ENCODE results near the gene PCNX3.
A peak's percentile ranks its signal among the peaks of the same experiment; 100 is the strongest.

Gene PCNX3

DNA sequence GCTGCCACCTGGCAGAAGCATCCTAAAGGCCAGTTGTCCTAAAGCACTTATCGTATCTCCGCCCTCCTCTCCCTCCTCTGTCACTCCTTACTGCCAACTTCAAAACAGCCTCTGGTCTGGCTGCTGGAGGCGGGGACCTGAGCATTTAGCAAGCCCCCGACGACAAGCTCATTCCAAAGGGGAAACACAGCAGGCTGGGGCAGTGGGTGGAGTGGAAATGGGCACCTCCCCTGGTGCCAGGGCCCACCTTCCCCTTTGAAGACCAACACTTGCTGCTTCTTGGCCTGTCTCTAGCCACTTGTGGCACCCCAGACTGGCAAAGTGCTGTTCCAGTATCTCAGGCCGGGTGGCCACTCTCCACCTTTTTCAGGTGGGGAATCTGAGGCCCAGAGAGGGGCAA, 5.2 kb upstream of the PCNX3 start:
- TF ChIP-seq, protein P1, sequence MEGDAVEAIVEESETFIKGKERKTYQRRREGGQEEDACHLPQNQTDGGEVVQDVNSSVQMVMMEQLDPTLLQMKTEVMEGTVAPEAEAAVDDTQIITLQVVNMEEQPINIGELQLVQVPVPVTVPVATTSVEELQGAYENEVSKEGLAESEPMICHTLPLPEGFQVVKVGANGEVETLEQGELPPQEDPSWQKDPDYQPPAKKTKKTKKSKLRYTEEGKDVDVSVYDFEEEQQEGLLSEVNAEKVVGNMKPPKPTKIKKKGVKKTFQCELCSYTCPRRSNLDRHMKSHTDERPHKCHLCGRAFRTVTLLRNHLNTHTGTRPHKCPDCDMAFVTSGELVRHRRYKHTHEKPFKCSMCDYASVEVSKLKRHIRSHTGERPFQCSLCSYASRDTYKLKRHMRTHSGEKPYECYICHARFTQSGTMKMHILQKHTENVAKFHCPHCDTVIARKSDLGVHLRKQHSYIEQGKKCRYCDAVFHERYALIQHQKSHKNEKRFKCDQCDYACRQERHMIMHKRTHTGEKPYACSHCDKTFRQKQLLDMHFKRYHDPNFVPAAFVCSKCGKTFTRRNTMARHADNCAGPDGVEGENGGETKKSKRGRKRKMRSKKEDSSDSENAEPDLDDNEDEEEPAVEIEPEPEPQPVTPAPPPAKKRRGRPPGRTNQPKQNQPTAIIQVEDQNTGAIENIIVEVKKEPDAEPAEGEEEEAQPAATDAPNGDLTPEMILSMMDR (IDR thresholded peaks at IDR 0.05; ENCODE audit: low read length, missing control alignments) = no peak
- peak overlapping the region; percentile 91 for H3K4me3 ChIP-seq (replicated peaks; ENCODE audit: low read depth, low read length)
- no peak for DNase-seq (ENCODE audit: low read depth)

DNA sequence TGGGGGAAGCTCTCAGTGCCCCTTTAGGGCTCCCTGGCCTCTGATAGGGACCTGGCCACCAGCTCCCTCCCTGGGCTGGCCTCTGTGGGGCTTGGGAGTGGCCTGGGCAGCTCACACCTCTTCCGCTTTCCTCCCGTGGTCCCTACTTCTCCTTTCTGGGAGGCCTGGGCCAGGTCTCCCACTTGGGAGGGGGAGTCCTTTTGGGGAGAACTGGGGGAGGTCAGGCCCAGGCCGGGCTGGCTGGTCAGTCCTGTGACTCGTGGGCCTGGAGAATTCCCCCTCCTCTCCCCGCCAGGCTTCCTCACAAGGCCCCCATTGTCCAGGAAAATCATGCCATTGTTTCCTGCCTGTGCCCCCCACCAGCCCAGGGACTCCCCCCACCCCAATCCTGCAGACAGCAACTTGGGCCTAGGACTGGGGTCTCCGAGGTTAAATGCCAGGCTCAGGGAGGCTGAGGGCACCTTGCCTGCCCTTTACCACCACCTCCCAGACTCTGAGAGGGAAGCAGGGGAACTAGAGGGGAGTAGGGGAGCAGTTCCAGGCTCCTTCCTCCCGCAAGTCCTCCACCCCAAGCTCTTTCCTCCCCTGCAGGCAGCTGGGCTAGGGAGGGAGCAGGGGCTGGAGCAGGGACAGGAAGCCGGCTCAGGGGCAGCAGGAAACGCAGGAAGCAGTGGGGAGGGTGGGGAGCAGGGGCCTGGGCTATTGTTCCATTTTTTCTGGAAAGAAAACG, 4.4 kb upstream of the PCNX3 start:
- peak; percentile 53 for DNase-seq (ENCODE audit: low read depth)
- TF ChIP-seq, protein P1 (IDR thresholded peaks at IDR 0.05; ENCODE audit: low read length, missing control alignments) = no peak
- H3K4me3 ChIP-seq (replicated peaks; ENCODE audit: low read depth, low read length) = peak overlapping the region; percentile 91

DNA sequence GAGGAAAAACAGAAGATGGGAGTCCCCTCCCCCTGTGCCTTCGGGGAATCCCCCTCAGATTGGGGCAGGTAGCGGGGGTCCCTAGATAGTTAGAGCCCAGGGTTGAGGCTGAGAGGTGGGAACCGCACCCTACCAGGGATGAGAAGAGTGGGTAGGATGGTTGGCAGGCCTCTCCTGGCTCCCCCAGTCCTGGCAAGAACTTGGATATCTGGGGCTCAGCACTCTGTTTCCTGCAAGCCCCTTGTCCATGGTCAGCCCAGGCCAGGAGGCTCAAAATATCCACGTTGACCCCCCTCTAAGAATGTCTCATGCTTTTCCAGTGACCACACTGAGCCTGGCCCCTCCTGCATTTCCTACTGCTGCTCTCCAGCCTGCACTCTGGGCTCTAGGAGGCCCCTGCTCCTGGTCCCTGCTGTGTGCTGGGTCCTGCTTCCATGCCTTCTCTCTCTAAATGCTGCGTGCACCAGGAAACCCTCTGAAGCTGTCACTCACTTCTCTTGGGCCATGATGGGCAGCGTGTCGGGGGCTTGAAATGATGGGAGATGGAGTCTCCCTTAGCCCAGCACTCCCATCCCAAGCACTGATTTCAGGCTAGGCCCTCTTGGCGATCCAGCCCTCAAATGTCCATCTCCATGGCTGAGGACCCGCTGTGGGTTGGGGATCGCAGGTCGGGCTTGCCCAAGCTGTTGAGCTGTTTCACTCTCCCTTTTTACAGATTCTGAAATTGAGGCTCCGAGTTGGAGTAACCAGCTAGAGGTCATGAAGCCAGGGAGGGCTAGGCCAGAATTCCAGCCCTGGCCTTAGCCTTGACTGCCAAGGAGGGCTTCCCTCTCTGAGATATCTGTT, 3.6 kb upstream of the PCNX3 start:
- TF ChIP-seq, protein P1 (IDR thresholded peaks at IDR 0.05; ENCODE audit: low read length, missing control alignments) = no peak
- H3K4me3 ChIP-seq (replicated peaks; ENCODE audit: low read depth, low read length) = peak overlapping the region; percentile 91

DNA sequence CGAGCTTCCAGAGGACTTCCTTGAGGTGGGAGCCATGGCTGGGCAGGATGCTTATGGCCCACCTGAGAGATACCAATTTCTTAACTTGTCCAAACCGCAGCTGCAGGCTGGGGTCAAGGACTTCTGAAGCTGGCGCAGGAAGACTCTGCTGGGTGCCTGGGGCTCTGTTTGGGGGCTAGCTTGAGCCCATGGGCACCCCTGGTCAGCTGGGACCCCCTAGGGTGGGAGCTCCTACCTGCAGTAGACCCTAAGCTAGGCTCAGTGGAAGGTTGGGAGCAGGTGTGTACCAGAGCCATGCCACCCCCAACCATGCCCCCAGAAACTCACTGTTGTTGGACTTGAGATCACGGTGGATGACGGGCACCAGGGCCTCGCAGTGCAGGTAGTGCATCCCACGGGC, 2.9 kb upstream of the PCNX3 start:
- TF ChIP-seq, protein P1 (IDR thresholded peaks at IDR 0.05; ENCODE audit: low read length, missing control alignments) = no peak
- no peak for DNase-seq (ENCODE audit: low read depth)
- H3K4me3 ChIP-seq (replicated peaks; ENCODE audit: low read depth, low read length) = peak overlapping the region; percentile 91

More for the DNA sequence above, 3.6 kb upstream of the PCNX3 start:
- DNase-seq (ENCODE audit: low read depth) = peak; percentile 48

DNA sequence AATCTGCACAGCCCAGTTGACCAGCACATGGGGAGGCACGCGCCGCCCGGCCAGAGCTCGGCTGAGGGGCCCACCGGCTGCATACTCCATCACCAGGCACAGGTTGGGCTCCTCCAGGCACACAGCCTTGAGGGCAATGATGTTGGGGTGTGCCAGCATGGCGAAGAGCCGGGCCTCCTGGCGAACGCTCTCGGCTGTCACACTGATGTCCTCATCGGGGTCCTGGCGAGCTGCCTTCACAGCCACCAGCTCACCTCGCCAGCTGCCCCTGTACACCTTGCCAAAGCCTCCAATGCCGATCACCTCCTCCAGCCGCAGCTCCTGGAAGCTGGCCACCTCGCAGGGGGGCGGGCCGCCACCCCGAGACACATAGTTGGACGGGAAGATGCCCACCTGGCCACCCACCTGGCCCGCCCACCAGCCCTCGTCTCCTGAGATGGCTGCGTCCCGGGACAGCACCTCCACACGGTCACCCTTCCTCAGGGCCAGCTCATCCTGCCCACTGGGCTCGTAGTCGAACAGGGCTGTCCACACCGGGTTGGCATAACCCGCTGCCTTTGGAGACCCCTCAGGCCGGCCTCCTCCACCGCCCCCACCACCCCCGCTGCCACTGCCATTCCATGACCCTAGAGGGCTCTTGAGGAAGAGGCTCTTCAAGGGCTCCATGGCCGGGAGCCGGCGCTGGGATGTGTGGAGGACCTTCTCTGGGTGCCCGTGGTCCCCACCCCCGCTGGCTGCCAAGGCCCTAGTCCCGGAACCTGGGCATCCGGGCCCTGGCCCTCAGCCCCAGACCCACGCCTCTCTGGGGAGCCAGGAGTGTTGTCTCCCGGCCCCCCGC, 2.3 kb upstream of the PCNX3 start:
- peak overlapping the region; percentile 91 for H3K4me3 ChIP-seq (replicated peaks; ENCODE audit: low read depth, low read length)
- TF ChIP-seq, protein P1 (IDR thresholded peaks at IDR 0.05; ENCODE audit: low read length, missing control alignments) = no peak
- DNase-seq (ENCODE audit: low read depth) = no peak

DNA sequence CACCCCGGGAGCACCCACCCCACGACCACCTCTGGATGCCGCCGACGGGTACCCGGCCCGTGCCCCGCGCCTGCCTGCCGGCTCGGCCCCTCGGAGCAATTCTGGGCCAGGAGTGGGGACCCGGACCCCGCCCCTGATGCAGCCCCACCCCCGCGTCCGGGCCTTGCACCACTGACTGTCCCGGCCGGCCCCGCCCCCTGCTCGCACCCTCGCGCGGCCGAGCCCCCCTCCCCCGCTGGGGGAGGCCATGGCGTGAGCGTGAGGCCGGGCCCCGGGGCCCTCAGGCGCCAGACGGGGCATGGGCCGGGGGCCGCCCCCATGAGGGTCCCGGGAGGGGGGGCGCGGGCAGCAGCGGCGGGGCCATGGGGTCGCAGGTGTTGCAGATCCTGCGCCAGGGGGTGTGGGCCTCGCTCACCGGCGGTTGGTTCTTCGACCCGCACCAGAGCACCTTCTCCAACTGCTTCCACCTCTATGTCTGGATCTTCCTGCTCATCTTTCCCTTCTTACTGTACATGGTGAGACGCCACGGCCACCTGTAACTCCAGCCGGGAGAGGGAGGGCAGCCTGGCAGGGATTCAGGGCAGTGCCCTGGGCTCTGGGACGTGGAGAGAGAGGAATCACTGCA, 486 bp downstream of the PCNX3 start:
- DNase-seq (ENCODE audit: low read depth) = no peak
- TF ChIP-seq, protein P1 (IDR thresholded peaks at IDR 0.05; ENCODE audit: low read length, missing control alignments) = no peak
- H3K4me3 ChIP-seq (replicated peaks; ENCODE audit: low read depth, low read length) = peak overlapping the region; percentile 88
